ENCODE data around the gene CEMIP.

DNA sequence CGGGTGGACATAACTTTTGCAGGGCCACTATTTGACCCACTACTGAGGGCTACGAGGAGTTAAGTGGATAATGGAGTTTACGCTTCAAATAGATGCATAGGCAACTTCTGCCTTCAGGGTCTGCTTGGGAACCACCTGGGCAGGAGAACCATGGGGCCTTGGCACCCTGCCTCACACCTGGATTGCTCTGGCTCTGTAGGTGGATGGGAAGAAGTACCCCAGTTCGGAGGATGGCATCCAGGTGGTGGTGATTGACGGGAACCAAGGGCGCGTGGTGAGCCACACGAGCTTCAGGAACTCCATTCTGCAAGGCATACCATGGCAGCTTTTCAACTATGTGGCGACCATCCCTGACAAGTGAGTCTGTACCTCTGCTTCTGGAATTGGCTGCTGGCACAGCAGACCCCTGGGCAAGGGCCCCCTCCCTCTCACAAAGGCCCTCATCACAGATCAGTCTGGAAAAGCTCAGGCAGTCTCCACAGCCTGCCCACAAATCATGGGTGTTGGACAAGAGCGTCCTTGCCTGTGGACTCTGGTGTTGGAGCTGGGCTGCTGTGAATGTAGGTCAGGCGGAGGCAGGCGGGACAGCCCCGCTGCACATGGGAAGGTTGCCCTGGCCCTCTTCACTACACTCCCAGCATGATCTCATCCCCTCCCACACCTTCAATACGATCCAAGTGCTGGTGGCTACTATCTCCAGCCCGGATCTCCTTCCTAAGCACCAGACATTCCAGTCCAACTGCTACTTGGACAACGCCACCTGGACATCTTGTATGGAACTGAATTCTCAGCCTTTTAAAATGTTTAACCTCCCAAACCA is 163.8 kb downstream of the CEMIP start:
- TF ChIP-seq, protein P1, sequence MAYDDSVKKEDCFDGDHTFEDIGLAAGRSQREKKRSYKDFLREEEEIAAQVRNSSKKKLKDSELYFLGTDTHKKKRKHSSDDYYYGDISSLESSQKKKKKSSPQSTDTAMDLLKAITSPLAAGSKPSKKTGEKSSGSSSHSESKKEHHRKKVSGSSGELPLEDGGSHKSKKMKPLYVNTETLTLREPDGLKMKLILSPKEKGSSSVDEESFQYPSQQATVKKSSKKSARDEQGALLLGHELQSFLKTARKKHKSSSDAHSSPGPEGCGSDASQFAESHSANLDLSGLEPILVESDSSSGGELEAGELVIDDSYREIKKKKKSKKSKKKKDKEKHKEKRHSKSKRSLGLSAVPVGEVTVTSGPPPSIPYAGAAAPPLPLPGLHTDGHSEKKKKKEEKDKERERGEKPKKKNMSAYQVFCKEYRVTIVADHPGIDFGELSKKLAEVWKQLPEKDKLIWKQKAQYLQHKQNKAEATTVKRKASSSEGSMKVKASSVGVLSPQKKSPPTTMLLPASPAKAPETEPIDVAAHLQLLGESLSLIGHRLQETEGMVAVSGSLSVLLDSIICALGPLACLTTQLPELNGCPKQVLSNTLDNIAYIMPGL (CRISPR knock-in tag; IDR thresholded peaks at IDR 0.05; ENCODE audit: borderline replicate concordance in 1 of 2, low read depth in 1 of 2) = no peak
- no peak for TF ChIP-seq MAFK (conservative IDR thresholded peaks at IDR 0.05 in 1 of 2, IDR thresholded peaks at IDR 0.05 in 1 of 2; ENCODE audit: low read length in 2 of 2)
